MM.1S (cell line): ENCODE measurements around the gene IL1RAP.

Experiments
- DNase-seq: peaks from one replicate; pipeline ENCODE4 v3.0.0-alpha.2; 2015
- H2AFZ ChIP-seq: fragments of 300-600 bp; sonication (generic); 2 replicates; pipeline ENCODE4 v1.6.0; 2016; ENCODE audit warnings: antibody characterized with exemption, low read length
- H3F3A ChIP-seq: fragments of 300-600 bp; sonication (generic); 2 replicates; pipeline ENCODE4 v1.6.1; 2016; ENCODE audit warnings: mild to moderate bottlenecking, antibody characterized with exemption, low read length, moderate library complexity, mixed read lengths; ENCODE audit not compliant: insufficient read depth
- H3K27ac ChIP-seq: fragments of 300-600 bp; sonication (generic); 2 replicates; pipeline ENCODE4 v1.5.1; 2016; ENCODE audit warnings: mild to moderate bottlenecking, low read length
- H3K27me3 ChIP-seq: fragments of 300-600 bp; sonication (generic); replicated peaks from 2 replicates; pipeline ENCODE4 v1.6.0; 2016; ENCODE audit warnings: low read length; ENCODE audit not compliant: insufficient read depth
- H3K36me3 ChIP-seq: fragments of 300-600 bp; sonication (generic); replicated peaks from 2 replicates; pipeline ENCODE4 v1.6.1; 2016; ENCODE audit warnings: mild to moderate bottlenecking, low read length, mixed read lengths; ENCODE audit not compliant: insufficient read depth
- H3K4me1 ChIP-seq: fragments of 300-600 bp; sonication (generic); 2 replicates; pipeline ENCODE4 v1.6.1; 2016; ENCODE audit warnings: low read length, mixed read lengths
- H3K4me2 ChIP-seq: fragments of 300-600 bp; sonication (generic); 2 replicates; pipeline ENCODE4 v1.6.0; 2016; ENCODE audit warnings: low read depth, low read length
- H3K4me3 ChIP-seq: fragments of 300-600 bp; sonication (generic); 2 replicates; pipeline ENCODE4 v1.5.1; 2016; ENCODE audit warnings: low read length, mixed read lengths
- H3K79me2 ChIP-seq: fragments of 300-600 bp; sonication (generic); 2 replicates; pipeline ENCODE4 v1.6.1; 2016; ENCODE audit warnings: mixed run types, low read length, mixed read lengths
- H3K9ac ChIP-seq: fragments of 300-600 bp; sonication (generic); 2 replicates; pipeline ENCODE4 v1.6.1; 2016; ENCODE audit warnings: low read length, mixed read lengths
- H3K9me2 ChIP-seq: fragments of 300-600 bp; sonication (generic); replicated peaks from 2 replicates; pipeline ENCODE4 v1.6.1; 2016; ENCODE audit warnings: mild to moderate bottlenecking, low read length, mixed read lengths; ENCODE audit not compliant: insufficient read depth
- H3K9me3 ChIP-seq: fragments of 300-600 bp; sonication (generic); replicated peaks from 2 replicates; pipeline ENCODE4 v1.6.1; 2016; ENCODE audit warnings: mild to moderate bottlenecking, low read length, mixed read lengths; ENCODE audit not compliant: insufficient read depth
- H4K20me1 ChIP-seq: fragments of 300-600 bp; sonication (generic); 2 replicates; pipeline ENCODE4 v1.6.1; 2016; ENCODE audit warnings: mild to moderate bottlenecking, low read length, moderate library complexity, mixed read lengths; ENCODE audit not compliant: insufficient read depth
- EZH2 ChIP-seq: fragments of 300-600 bp; sonication (generic); optimal IDR thresholded peaks from 2 replicates; pipeline ENCODE3; 2017; ENCODE audit warnings: low read depth, mild to moderate bottlenecking, antibody characterized with exemption, low read length, mixed read lengths
- EZH2phosphoT487 ChIP-seq: fragments of 300-600 bp; sonication (generic); IDR thresholded peaks from 2 replicates; pipeline ENCODE4 v1.6.1; 2018; ENCODE audit warnings: antibody characterized with exemption, low read length
- TF ChIP-seq, protein P1 (sequence below): fragments of 300-600 bp; sonication (generic); IDR thresholded peaks from 2 replicates; pipeline ENCODE4 v1.5.1; 2016; ENCODE audit warnings: antibody characterized with exemption, low read length, mixed read lengths

Gene IL1RAP

DNA sequence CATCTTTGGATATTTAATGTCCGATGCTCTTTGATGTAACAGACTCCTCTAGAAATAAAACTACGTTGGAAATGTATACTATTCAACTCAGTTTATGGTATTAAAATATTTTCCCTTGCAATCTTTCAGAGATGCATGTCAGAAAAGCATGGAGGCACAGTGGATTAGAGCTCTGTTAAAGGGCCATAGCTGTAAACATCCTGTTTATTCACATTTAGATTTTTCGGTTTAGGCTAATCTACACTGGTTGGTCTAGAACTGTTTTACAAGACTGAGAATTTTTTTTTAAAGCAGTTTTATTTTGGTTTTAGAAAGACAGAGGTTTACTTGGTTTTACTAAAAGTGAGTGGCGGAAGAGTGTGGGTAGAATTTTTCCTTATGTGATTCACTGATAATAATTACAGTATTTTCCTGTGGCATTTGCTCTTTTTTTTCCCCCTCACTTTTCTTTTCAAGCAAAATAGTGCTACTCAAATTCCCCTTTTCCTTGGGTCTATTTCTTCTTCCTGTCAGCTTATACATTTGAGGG lies 132.1 kb downstream of the IL1RAP start:
- Histone ChIP-seq H3K36me3 (no peaks in the 10 kb centered on the region), H3K4me1 (no peaks in the 10 kb centered on the region), H3K79me2 (no peaks in the 10 kb centered on the region), H3K4me3 (no peak overlapping the region), H2AFZ (no peak overlapping the region), H4K20me1 (no peaks in the 10 kb centered on the region), H3K9me2 (no peaks in the 10 kb centered on the region), H3K9ac (no peak overlapping the region), H3K9me3 (no peaks in the 10 kb centered on the region), H3K27me3 (no peaks in the 10 kb centered on the region), H3K27ac (no peak overlapping the region), H3K4me2 (no peak overlapping the region), H3F3A (no peaks in the 10 kb centered on the region)
- DNase-seq = no peak
- TF ChIP-seq, protein P1, sequence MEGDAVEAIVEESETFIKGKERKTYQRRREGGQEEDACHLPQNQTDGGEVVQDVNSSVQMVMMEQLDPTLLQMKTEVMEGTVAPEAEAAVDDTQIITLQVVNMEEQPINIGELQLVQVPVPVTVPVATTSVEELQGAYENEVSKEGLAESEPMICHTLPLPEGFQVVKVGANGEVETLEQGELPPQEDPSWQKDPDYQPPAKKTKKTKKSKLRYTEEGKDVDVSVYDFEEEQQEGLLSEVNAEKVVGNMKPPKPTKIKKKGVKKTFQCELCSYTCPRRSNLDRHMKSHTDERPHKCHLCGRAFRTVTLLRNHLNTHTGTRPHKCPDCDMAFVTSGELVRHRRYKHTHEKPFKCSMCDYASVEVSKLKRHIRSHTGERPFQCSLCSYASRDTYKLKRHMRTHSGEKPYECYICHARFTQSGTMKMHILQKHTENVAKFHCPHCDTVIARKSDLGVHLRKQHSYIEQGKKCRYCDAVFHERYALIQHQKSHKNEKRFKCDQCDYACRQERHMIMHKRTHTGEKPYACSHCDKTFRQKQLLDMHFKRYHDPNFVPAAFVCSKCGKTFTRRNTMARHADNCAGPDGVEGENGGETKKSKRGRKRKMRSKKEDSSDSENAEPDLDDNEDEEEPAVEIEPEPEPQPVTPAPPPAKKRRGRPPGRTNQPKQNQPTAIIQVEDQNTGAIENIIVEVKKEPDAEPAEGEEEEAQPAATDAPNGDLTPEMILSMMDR = no peak
- TF ChIP-seq EZH2 (no peak), EZH2phosphoT487 (no peak)

GRCh38 chr3:190646996-190647395 lies 133.1 kb downstream of the IL1RAP start:
- Histone ChIP-seq H3K36me3 (no peaks in the 10 kb centered on the region), H3F3A (no peaks in the 10 kb centered on the region), H4K20me1 (no peaks in the 10 kb centered on the region), H3K9me3 (no peaks in the 10 kb centered on the region), H3K27me3 (no peaks in the 10 kb centered on the region), H3K27ac (no peak overlapping the region), H3K9me2 (no peaks in the 10 kb centered on the region), H2AFZ (no peak overlapping the region), H3K4me2 (no peak overlapping the region), H3K4me3 (no peak overlapping the region), H3K9ac (no peak overlapping the region), H3K79me2 (no peaks in the 10 kb centered on the region), H3K4me1 (no peaks in the 10 kb centered on the region)
- TF ChIP-seq EZH2 (no peak), EZH2phosphoT487 (no peak)
- TF ChIP-seq, protein P1 = no peak
- no peak for DNase-seq

GRCh38 chr3:190655933-190656332 lies 142.0 kb downstream of the IL1RAP start:
- DNase-seq = no peak
- Histone ChIP-seq H3K27ac (no peak overlapping the region), H3K9me3 (no peaks in the 10 kb centered on the region), H3K27me3 (no peaks in the 10 kb centered on the region), H3K4me3 (no peak overlapping the region), H3K79me2 (no peaks in the 10 kb centered on the region), H3K4me2 (no peak overlapping the region), H3K9ac (no peak overlapping the region), H2AFZ (no peak overlapping the region), H4K20me1 (no peaks in the 10 kb centered on the region), H3F3A (no peaks in the 10 kb centered on the region), H3K36me3 (no peaks in the 10 kb centered on the region), H3K9me2 (no peaks in the 10 kb centered on the region), H3K4me1 (no peaks in the 10 kb centered on the region)
- TF ChIP-seq EZH2 (no peak), EZH2phosphoT487 (no peak)
- TF ChIP-seq, protein P1 = no peak
